HepG2 (cell line): ENCODE measurements around the gene CENPB. TPM values are rescaled to one million over a fixed set of nuclear protein-coding genes. Genes with fewer than 3 reads are reported as not detected.

ENCODE experiments used
- DZIP1 ChIP-seq: sonication (generic); formaldehyde crosslinking; IDR thresholded peaks from 2 replicates; pipeline ENCODE4 v1.5.0; 2020; ENCODE audit warnings: mild to moderate bottlenecking, missing genetic modification reagents
- EHMT2 ChIP-seq: fragments of 200-600 bp; sonication (generic); IDR thresholded peaks from 2 replicates; pipeline ENCODE4 v1.7.0; 2017; ENCODE audit warnings: antibody characterized with exemption, low read depth, low read length, borderline replicate concordance
- NCOA2 ChIP-seq: sonication (generic); formaldehyde crosslinking; IDR thresholded peaks from 2 replicates; pipeline ENCODE4 v1.8.0; 2022; ENCODE audit warnings: inconsistent platforms
- NR2F1 ChIP-seq, 2 experiments: fragments of 450-650 bp in 1 of 2; formaldehyde crosslinking in 1 of 2; IDR thresholded peaks; 2 replicates each; pipeline versions ENCODE4 v1.5.0 to v1.6.1; 2016 to 2020; ENCODE audit warnings: mild to moderate bottlenecking in 1 of 2, missing compliant biosample characterization in 1 of 2, missing genetic modification reagents in 1 of 2, moderate library complexity in 1 of 2
- RAD51 ChIP-seq: fragments of 450-650 bp; IDR thresholded peaks from 2 replicates; pipeline ENCODE4 v1.6.1; 2016; ENCODE audit warnings: borderline replicate concordance
- SMARCE1 ChIP-seq: fragments of 450-650 bp; IDR thresholded peaks from 2 replicates; pipeline ENCODE4 v1.6.1; 2017; ENCODE audit warnings: borderline replicate concordance
- TRAFD1 ChIP-seq: sonication (generic); formaldehyde crosslinking; IDR thresholded peaks from 2 replicates; pipeline ENCODE4 v1.5.1; 2020; ENCODE audit warnings: missing genetic modification reagents, mild to moderate bottlenecking, borderline replicate concordance
- ZFP62 ChIP-seq: sonication (generic); formaldehyde crosslinking; IDR thresholded peaks from 2 replicates; pipeline ENCODE4 v1.4.0; 2020; ENCODE audit warnings: missing genetic modification reagents
- ZNF275 ChIP-seq: sonication (generic); formaldehyde crosslinking; IDR thresholded peaks from 2 replicates; pipeline ENCODE4 v1.8.0; 2022; ENCODE audit warnings: missing genetic modification reagents, mild to moderate bottlenecking, inconsistent platforms, borderline replicate concordance
- ZNF318 ChIP-seq: sonication (generic); formaldehyde crosslinking; IDR thresholded peaks from 2 replicates; pipeline ENCODE4 v1.4.0; 2020; ENCODE audit warnings: mild to moderate bottlenecking, missing genetic modification reagents
- ZNF546 ChIP-seq: sonication (generic); formaldehyde crosslinking; conservative IDR thresholded peaks from 2 replicates; pipeline ENCODE4 v1.8.1; 2023; ENCODE audit warnings: mild to moderate bottlenecking, missing genetic modification reagents
- ZNF597 ChIP-seq: sonication (generic); formaldehyde crosslinking; IDR thresholded peaks from 2 replicates; pipeline ENCODE4 v1.5.0; 2020; ENCODE audit warnings: missing genetic modification reagents
- polyA plus RNA-seq, 8 experiments: library from polyadenylated mRNA; depleted of rRNA in 3 of 8; stranded (reverse) in 7 of 8; unstranded in 1 of 8; fragments of >200 nt; fragmentation: Illumina TruSeq in 4 of 8; extraction: Trizol in 4 of 8; gene quantifications; 2 replicates each; pipeline versions ENCODE4 v1.2.1 to v1.2.3, GENCODE V29; 2011 to 2016; ENCODE audit warnings: low read depth in 4 of 8, missing spikeins in 1 of 8, mixed read lengths in 1 of 8; ENCODE audit not compliant: insufficient read depth in 1 of 8
- total RNA-seq, 5 experiments: library from RNA; depleted of rRNA; stranded (reverse); fragments of >200 nt; fragmentation: Illumina TruSeq; extraction: Trizol; gene quantifications; 2 replicates each; pipeline ENCODE4 v1.2.3, GENCODE V29; 2016; ENCODE audit warnings: low read depth in 1 of 5

The CENPB gene
- total and polyA plus RNA-seq, 2 of the 13 experiments (the other 11 are each of a cell fraction or from before 2014, with no cell fraction given) = 10.4 to 54.5 TPM

- TF ChIP-seq ZNF275 (CRISPR knock-in tag) (no peak), TRAFD1 (CRISPR knock-in tag) (0 out of 2 replicates have a peak, but pooled peaks have one; percentile 68), NCOA2 (CRISPR knock-in tag) (peak; percentile 17; the same call in 1 of the 2 replicates), DZIP1 (CRISPR knock-in tag) (no peak), ZNF318 (CRISPR knock-in tag) (no peak), SMARCE1 (no peak), NR2F1 (CRISPR knock-in tag; IDR thresholded peaks at IDR 0.05) (no peak), ZNF597 (CRISPR knock-in tag) (no peak), RAD51 (no peak; the same call in 1 of the 2 replicates), EHMT2 (no peak), ZFP62 (no peak), ZNF546 (0 out of 2 replicates have a peak, but pooled peaks have one; percentile 70)
Observed at GRCh38 chr20:3739054-3739925, 47.2 kb downstream of the CENPB start (continued).
